K562 (cell line): ENCODE data around the gene TSTD2. TPM values are rescaled to one million over a fixed set of nuclear protein-coding genes. Genes with fewer than 3 reads are reported as not detected.

Experiments used
- ATAC-seq: fragments of 200-7000 bp; cut with Tn5 transposase; 3 replicates; pipeline ENCODE4 v1.9.1; 2020; ENCODE audit warnings: moderate library complexity
- BruUV-seq: library from RNA; stranded (reverse); fragments of 400-500 nt; replicated peaks from 2 replicates; lab custom pipeline; 2021; lab: Mats Ljungman, UMichigan
- CTCF ChIA-PET: fragments of 300-600 bp; formaldehyde crosslinking; extraction: SDS; loops from one replicate; lab custom pipeline; 2021; ENCODE audit warnings: low intra/inter-chr PET ratio; lab: Yijun Ruan, JAX
- POLR2A ChIA-PET: fragments of 300-600, 350-650 bp; sonication (Branson Sonifier 250); formaldehyde crosslinking; extraction: SDS; loops from one replicate; lab custom pipeline; 2021; ENCODE audit warnings: antibody characterized with exemption, inconsistent platforms; lab: Yijun Ruan, JAX
- DNase-seq, 4 experiments: peaks; one replicate each; pipeline versions ENCODE4 v3.0.0 to v3.0.0-alpha.2; 2011 to 2018; ENCODE audit warnings: low spot score in 3 of 4, mixed read lengths in 3 of 4; ENCODE audit errors: extremely low read depth in 1 of 4
- FAIRE-seq: peaks from 2 replicates; lab custom pipeline; 2011; peaks lifted over from hg19 to GRCh38; lab: Jason Lieb, UNC
- H2AFZ ChIP-seq: 2 replicates; pipeline ENCODE4 v1.6.0; 2011; ENCODE audit warnings: low read depth, low read length, control low read depth, inconsistent platforms
- H3K27ac ChIP-seq: fragments of 200-600 bp; 3 replicates; pipeline ENCODE4 v1.8.0; 2011; ENCODE audit warnings: low read depth, mild to moderate bottlenecking, control low read depth, inconsistent platforms, low read length, moderate library complexity, mixed read lengths; ENCODE audit errors: extremely low read depth
- H3K27me3 ChIP-seq, 2 experiments: fragments of 300-600 bp in 1 of 2; 2 replicates in 1 of 2; 3 replicates in 1 of 2; pipeline versions ENCODE4 v1.6.0 to v1.8.0; 2011; ENCODE audit warnings: inconsistent platforms in 2 of 2, low read length in 2 of 2, mild to moderate bottlenecking in 1 of 2, mixed read lengths in 1 of 2, moderate library complexity in 1 of 2; ENCODE audit not compliant: control insufficient read depth in 2 of 2, insufficient read depth in 2 of 2
- H3K36me3 ChIP-seq: fragments of 300-600 bp; 3 replicates; pipeline ENCODE4 v1.8.0; 2011; ENCODE audit warnings: mild to moderate bottlenecking, low read length, inconsistent platforms; ENCODE audit not compliant: control insufficient read depth, insufficient read depth
- H3K4me1 ChIP-seq, 2 experiments: fragments of 200-600 bp in 1 of 2; replicated peaks in 1 of 2; 2 replicates in 1 of 2; 3 replicates in 1 of 2; pipeline versions ENCODE4 v1.5.1 to v1.8.0; 2011; ENCODE audit warnings: inconsistent platforms in 2 of 2, low read length in 2 of 2, mild to moderate bottlenecking in 1 of 2, mixed read lengths in 1 of 2, moderate library complexity in 1 of 2; ENCODE audit not compliant: control insufficient read depth in 2 of 2, insufficient read depth in 2 of 2
- H3K4me2 ChIP-seq: 2 replicates; pipeline ENCODE4 v1.6.1; 2011; ENCODE audit warnings: low read length, control low read depth, inconsistent platforms, mixed read lengths; ENCODE audit not compliant: insufficient read depth
- H3K4me3 ChIP-seq: fragments of 200-600 bp; sonication (generic), shearing (Covaris generic); 2 replicates; pipeline ENCODE4 v1.5.1; 2016; ENCODE audit warnings: control low read depth, inconsistent platforms
- H3K79me2 ChIP-seq: fragments of 200-600 bp; 3 replicates; pipeline ENCODE4 v1.8.0; 2011; ENCODE audit warnings: low read length, inconsistent platforms; ENCODE audit not compliant: control insufficient read depth, insufficient read depth
- H3K9ac ChIP-seq, 2 experiments: 2 replicates each; pipeline versions ENCODE4 v1.6.0 to v1.6.1; 2011; ENCODE audit warnings: low read depth in 2 of 2, low read length in 2 of 2, control low read depth in 1 of 2, inconsistent platforms in 1 of 2, mild to moderate bottlenecking in 1 of 2, mixed read lengths in 1 of 2; ENCODE audit not compliant: insufficient read depth in 1 of 2
- H3K9me1 ChIP-seq: one replicate; pipeline ENCODE4 v1.6.0; 2011; ENCODE audit warnings: inconsistent platforms, mild to moderate bottlenecking, low read length, moderate library complexity; ENCODE audit not compliant: control insufficient read depth, insufficient read depth
- H3K9me3 ChIP-seq: replicated peaks from 2 replicates; pipeline ENCODE4 v1.5.1; 2011; ENCODE audit warnings: low read depth, low read length, inconsistent platforms; ENCODE audit not compliant: control insufficient read depth, insufficient read depth
- H4K20me1 ChIP-seq: replicated peaks from 2 replicates; pipeline ENCODE4 v1.6.1; 2011; ENCODE audit warnings: low read length, inconsistent platforms, mixed read lengths; ENCODE audit not compliant: control insufficient read depth, insufficient read depth
- AFF1 ChIP-seq, 2 experiments: fragments of 450-650 bp; IDR thresholded peaks; 2 replicates each; pipeline ENCODE4 v1.6.1; 2018; ENCODE audit warnings: mild to moderate bottlenecking in 2 of 2, low read depth in 1 of 2; ENCODE audit not compliant: partially characterized antibody in 2 of 2
- ARID2 ChIP-seq: fragments of 450-650 bp; IDR thresholded peaks from 2 replicates; pipeline ENCODE4 v1.6.1; 2017; ENCODE audit warnings: antibody characterized with exemption, mild to moderate bottlenecking
- FOS ChIP-seq: IDR thresholded peaks from 3 replicates; pipeline ENCODE4 v1.6.1; 2011; ENCODE audit not compliant: insufficient read length; ENCODE audit errors: extremely low read depth
- GABPA ChIP-seq: fragments of 200-800 bp; sonication (Bioruptor generic); conservative IDR thresholded peaks from 2 replicates; pipeline ENCODE4 v1.6.1; 2016; ENCODE audit warnings: low read depth, missing genetic modification characterization, missing compliant biosample characterization
- JUND ChIP-seq, 2 experiments: IDR thresholded peaks; 2 replicates in 1 of 2; 3 replicates in 1 of 2; pipeline ENCODE4 v1.6.1; 2011; ENCODE audit warnings: borderline replicate concordance in 2 of 2, low read depth in 2 of 2, low read length in 2 of 2, improper control_type of control experiment in 1 of 2, missing biosample characterization in 1 of 2, missing genetic modification characterization in 1 of 2, missing genetic modification reagents in 1 of 2
- MAZ ChIP-seq, 2 experiments: fragments of 450-650 bp in 1 of 2; sonication (generic) in 1 of 2; formaldehyde crosslinking; IDR thresholded peaks in 1 of 2; conservative IDR thresholded peaks in 1 of 2; 2 replicates each; pipeline versions ENCODE4 v1.4.0 to v1.5.0; 2020; ENCODE audit warnings: mild to moderate bottlenecking in 1 of 2, missing genetic modification reagents in 1 of 2
- MEIS2 ChIP-seq: fragments of 450-650 bp; IDR thresholded peaks from 2 replicates; pipeline ENCODE4 v1.6.1; 2014; ENCODE audit warnings: mild to moderate bottlenecking; ENCODE audit not compliant: partially characterized antibody
- NCOA2 ChIP-seq, 2 experiments: fragments of 450-650 bp; IDR thresholded peaks; 2 replicates each; pipeline ENCODE4 v1.6.1; 2018; ENCODE audit warnings: mild to moderate bottlenecking in 2 of 2, moderate library complexity in 1 of 2; ENCODE audit not compliant: partially characterized antibody in 2 of 2
- POLR2G ChIP-seq: fragments of 200-400 bp; formaldehyde crosslinking; IDR thresholded peaks from 2 replicates; pipeline ENCODE4 v1.6.1; 2017; ENCODE audit warnings: low read depth, mild to moderate bottlenecking, antibody characterized with exemption, low read length, moderate library complexity
- RAD21 ChIP-seq, 2 experiments: fragments of 250-450 bp in 1 of 2; fragments of 450-650 bp in 1 of 2; sonication (Bioruptor Pico) in 1 of 2; formaldehyde crosslinking in 1 of 2; IDR thresholded peaks in 1 of 2; conservative IDR thresholded peaks in 1 of 2; 2 replicates each; pipeline versions ENCODE4 v1.4.0 to v1.8.0; 2020 to 2022; ENCODE audit warnings: mild to moderate bottlenecking in 2 of 2, moderate library complexity in 1 of 2
- RCOR1 ChIP-seq, 2 experiments: IDR thresholded peaks; 2 replicates each; pipeline ENCODE4 v1.6.1; 2012; ENCODE audit warnings: low read depth in 2 of 2, low read length in 2 of 2, borderline replicate concordance in 1 of 2, improper control_type of control experiment in 1 of 2
- SMC3 ChIP-seq: conservative IDR thresholded peaks from 2 replicates; pipeline ENCODE4 v1.6.1; 2011; ENCODE audit warnings: low read depth, low read length, improper control_type of control experiment; ENCODE audit not compliant: insufficient read depth
- ZNF764 ChIP-seq: fragments of 250-450 bp; sonication (Bioruptor Pico); IDR thresholded peaks from 2 replicates; pipeline ENCODE4 v1.4.0; 2020; ENCODE audit warnings: low read depth, mild to moderate bottlenecking, moderate library complexity
- in situ Hi-C: fragments of 300-500 bp; cut with MboI; formaldehyde crosslinking; loops from 4 replicates; pipeline ENCODE4 v1.15.0; 2018; ENCODE audit warnings: inconsistent platforms, mixed read lengths
- intact Hi-C: fragments of 100-400 bp; cut with micrococcal nuclease; formaldehyde crosslinking; loops from 2 replicates; pipeline ENCODE4 v1.14.2; 2022
- polyA plus RNA-seq, 8 experiments: library from polyadenylated mRNA; depleted of rRNA in 4 of 8; stranded (reverse) in 5 of 8; unstranded in 3 of 8; fragments of >200 nt; fragmentation: Nextera tagmentation in 2 of 8; fragmentation: Illumina TruSeq in 1 of 8; extraction: Ambion mirVana in 2 of 8; extraction: Trizol in 1 of 8; gene quantifications; 2 replicates each; pipeline versions ENCODE4 v1.2.1 to v1.2.3, GENCODE V29; 2011 to 2014; ENCODE audit warnings: inconsistent platforms in 1 of 8, missing spikeins in 1 of 8
- total RNA-seq, 7 experiments: library from RNA; depleted of rRNA in 6 of 7; stranded (reverse); fragments of >200 nt in 6 of 7; fragmentation: Illumina TruSeq in 2 of 7; extraction: Trizol in 2 of 7; gene quantifications; 2 replicates each; pipeline versions ENCODE4 v1.2.1 to v1.2.3, GENCODE V29; 2011 to 2021; ENCODE audit warnings: low replicate concordance in 1 of 7

Gene TSTD2
- total and polyA plus RNA-seq, 9 of the 15 experiments (the other 6 are each of a cell fraction or from before 2014, with no cell fraction given), result 10.1 to 36.7 (median 19.0) TPM

GRCh38 chr9:97615439-97616072 is 17.6 kb downstream of the TSTD2 start:
- BruUV-seq, result no TSS peak
- Histone ChIP-seq H3K36me3 (peaks cover 65% of the 10 kb centered on the region), H3K79me2 (no peaks in the 10 kb centered on the region), H3K4me2 (no peak overlapping the region), H3K9me1 (peaks cover 3% of the 10 kb centered on the region), H3K4me3 (no peak overlapping the region), H3K9ac (no peak overlapping the region), H3K9me3 (no peaks in the 10 kb centered on the region), H3K27ac (no peak overlapping the region), H2AFZ (no peak overlapping the region), H3K27me3 (no peaks in the 10 kb centered on the region), H4K20me1 (peaks cover 6% of the 10 kb centered on the region; the same call in 1 of the 2 replicates), H3K4me1 (no peaks in the 10 kb centered on the region)
- CTCF ChIA-PET, result interaction anchor here (0.6 to 2.4 kb wide), 8 partner anchors 17 to 758 kb away, joined by 3 to 53 read pairs (median 3); partner anchors contain the start of gene TDRD7
- in situ Hi-C loops, result no loop called here
- POLR2A ChIA-PET, result interaction anchor here (0.6 to 1.7 kb wide), 10 partner anchors 9 to 231 kb away, joined by 3 to 15 read pairs (median 3); partner anchors contain the start of genes NCBP1 and TSTD2
- ATAC-seq (peak; percentile 86), FAIRE-seq (peak; percentile 85), DNase-seq (peak; percentile 55 to 71 (median 64))
- intact Hi-C loops, result loop anchor here (1.0 kb wide), 2 partner anchors 147 to 228 kb away; no protein-coding TSS in a partner anchor
- TF ChIP-seq ZNF764 (CRISPR knock-in tag), result no peak
- peak in 1 of 2 experiments; percentile 43; a peak in 1 of 4 replicates for TF ChIP-seq MAZ (CRISPR knock-in tag; conservative IDR thresholded peaks at IDR 0.05 in 1 of 2, IDR thresholded peaks at IDR 0.05 in 1 of 2)
- no peak for TF ChIP-seq AFF1 (IDR thresholded peaks at IDR 0.05; ENCODE audit: low read depth in 1 of 2, partially characterized antibody in 2 of 2)
- TF ChIP-seq MEIS2, result peak; percentile 40
- TF ChIP-seq JUND (IDR thresholded peaks at IDR 0.05; ENCODE audit: borderline replicate concordance, low read depth, low read length), result 0 out of 2 replicates have a peak, but pooled peaks have one; percentile 11
- no peak for TF ChIP-seq JUND (tag; IDR thresholded peaks at IDR 0.05; ENCODE audit: borderline replicate concordance, low read depth, low read length)
- TF ChIP-seq SMC3, result peak; percentile 73
- TF ChIP-seq RAD21 (CRISPR knock-in tag; conservative IDR thresholded peaks at IDR 0.05 in 1 of 2, IDR thresholded peaks at IDR 0.05 in 1 of 2), result peak; percentile 77 to 87
- TF ChIP-seq ARID2, result peak; percentile 47; the same call in 1 of the 2 replicates
- no peak for TF ChIP-seq FOS
- peak in 1 of 2 experiments; percentile 19 for TF ChIP-seq NCOA2 (IDR thresholded peaks at IDR 0.05; ENCODE audit: partially characterized antibody in 2 of 2)
- no peak for TF ChIP-seq GABPA (tag)
- 0 out of 4 replicates have a peak, but pooled peaks of 1 of the 2 experiments have one; percentile 13 for TF ChIP-seq RCOR1 (IDR thresholded peaks at IDR 0.05; ENCODE audit: borderline replicate concordance in 1 of 2, low read depth in 2 of 2, low read length in 2 of 2)
- no peak for TF ChIP-seq POLR2G
